H1 (cell line): Measurements from ENCODE around the gene AHI1. TPM values are rescaled to one million over a fixed set of nuclear protein-coding genes. Genes with fewer than 3 reads are reported as not detected.

Experiments used
- CTCF ChIA-PET: fragments of 300-600 bp; sonication (Branson Sonifier 250); formaldehyde crosslinking; loops from one replicate; lab custom pipeline; 2021; ENCODE audit not compliant: partially characterized antibody; lab: Charles Lee
- POLR2A ChIA-PET: fragments of 300-600 bp; sonication (Branson Sonifier 250); formaldehyde crosslinking; loops from one replicate; lab custom pipeline; 2021; ENCODE audit warnings: inconsistent platforms; ENCODE audit not compliant: partially characterized antibody; lab: Charles Lee
- DNase-seq, 2 experiments: peaks; one replicate each; pipeline versions ENCODE4 v3.0.0 to v3.0.0-alpha.2; 2010 to 2022; ENCODE audit warnings: low spot score in 2 of 2, low read depth in 1 of 2, mixed read lengths in 1 of 2
- FAIRE-seq: peaks from 2 replicates; lab custom pipeline; 2011; peaks lifted over from hg19 to GRCh38; lab: Jason Lieb, UNC
- H2AFZ ChIP-seq: 2 replicates; pipeline ENCODE4 v1.8.1; 2012; ENCODE audit warnings: low read length, inconsistent platforms
- H2AK5ac ChIP-seq: 2 replicates; pipeline ENCODE4 v1.6.1; 2013; ENCODE audit warnings: low read depth, low read length
- H2BK120ac ChIP-seq: replicated peaks from 2 replicates; pipeline ENCODE3; 2013; ENCODE audit warnings: low read depth, low read length, inconsistent platforms
- H2BK12ac ChIP-seq: 2 replicates; pipeline ENCODE4 v1.6.1; 2013; ENCODE audit warnings: low read depth, low read length
- H2BK15ac ChIP-seq: 2 replicates; pipeline ENCODE4 v1.6.1; 2013; ENCODE audit warnings: low read length
- H2BK20ac ChIP-seq: 2 replicates; pipeline ENCODE4 v1.6.1; 2013; ENCODE audit warnings: low read length
- H2BK5ac ChIP-seq: 2 replicates; pipeline ENCODE4 v1.6.1; 2013; ENCODE audit warnings: low read depth, low read length
- H3K14ac ChIP-seq: 2 replicates; pipeline ENCODE4 v1.6.1; 2013; ENCODE audit warnings: inconsistent platforms; ENCODE audit not compliant: insufficient read length
- H3K18ac ChIP-seq: 2 replicates; pipeline ENCODE4 v1.6.1; 2013; ENCODE audit warnings: low read length; ENCODE audit errors: extremely low read depth
- H3K23ac ChIP-seq: 2 replicates; pipeline ENCODE4 v1.6.1; 2013; ENCODE audit warnings: inconsistent platforms; ENCODE audit not compliant: insufficient read length
- H3K23me2 ChIP-seq: 2 replicates; pipeline ENCODE4 v1.6.1; 2013; ENCODE audit warnings: low read depth, low read length
- H3K27ac ChIP-seq: 2 replicates; pipeline ENCODE4 v1.6.1; 2011; ENCODE audit warnings: low read depth, low read length, inconsistent platforms
- H3K27me3 ChIP-seq, 4 experiments: replicated peaks in 1 of 4; 1 replicate in 1 of 4; 2 replicates in 3 of 4; pipeline versions ENCODE4 v1.6.1 to v1.8.1; 2011 to 2013; ENCODE audit warnings: low read length in 3 of 4, mild to moderate bottlenecking in 3 of 4, inconsistent platforms in 2 of 4, mixed read lengths in 2 of 4, moderate library complexity in 1 of 4; ENCODE audit not compliant: control insufficient read depth in 3 of 4, insufficient read depth in 3 of 4; ENCODE audit errors: extremely low read depth in 1 of 4
- H3K36me3 ChIP-seq, 4 experiments: 2 replicates each; pipeline versions ENCODE4 v1.6.1 to v1.8.1; 2011 to 2013; ENCODE audit warnings: mild to moderate bottlenecking in 4 of 4, low read length in 3 of 4, moderate library complexity in 2 of 4, control low read depth in 1 of 4, inconsistent platforms in 1 of 4; ENCODE audit not compliant: insufficient read depth in 4 of 4, control insufficient read depth in 2 of 4
- H3K4ac ChIP-seq: replicated peaks from 2 replicates; pipeline ENCODE3; 2013; ENCODE audit warnings: low read length, low read depth, mixed read lengths, inconsistent platforms; ENCODE audit not compliant: insufficient read length
- H3K4me1 ChIP-seq, 4 experiments: replicated peaks in 1 of 4; 1 replicate in 1 of 4; 2 replicates in 3 of 4; pipeline versions ENCODE4 v1.6.1 to v1.8.1; 2011 to 2013; ENCODE audit warnings: low read length in 3 of 4, inconsistent platforms in 2 of 4, mixed read lengths in 1 of 4; ENCODE audit not compliant: insufficient read depth in 4 of 4, control insufficient read depth in 3 of 4
- H3K4me2 ChIP-seq, 2 experiments: 2 replicates each; pipeline versions ENCODE4 v1.6.1 to v1.8.1; 2011 to 2013; ENCODE audit warnings: low read depth in 2 of 2, low read length in 2 of 2, control low read depth in 1 of 2, inconsistent platforms in 1 of 2, mild to moderate bottlenecking in 1 of 2; ENCODE audit not compliant: insufficient read depth in 1 of 2
- H3K4me3 ChIP-seq, 4 experiments: fragments of 200-600, 300-600 bp in 1 of 4; sonication (generic), shearing (Covaris generic), sonication (Bioruptor Twin) in 1 of 4; 2 replicates each; pipeline versions ENCODE4 v1.5.1 to v1.8.1; 2011 to 2016; ENCODE audit warnings: low read length in 4 of 4, low read depth in 3 of 4, control low read depth in 2 of 4, inconsistent platforms in 2 of 4, mild to moderate bottlenecking in 2 of 4, mixed read lengths in 1 of 4, moderate library complexity in 1 of 4; ENCODE audit not compliant: insufficient read depth in 2 of 4; ENCODE audit errors: extremely low read depth in 1 of 4
- H3K56ac ChIP-seq: replicated peaks from 2 replicates; pipeline ENCODE3; 2013; ENCODE audit warnings: low read depth, mild to moderate bottlenecking, mixed read lengths, low read length, inconsistent platforms; ENCODE audit not compliant: insufficient read length
- H3K79me1 ChIP-seq: 2 replicates; pipeline ENCODE4 v1.6.1; 2013; ENCODE audit warnings: low read depth, low read length, control low read depth
- H3K79me2 ChIP-seq, 2 experiments: 2 replicates each; pipeline versions ENCODE4 v1.6.1 to v1.8.1; 2012 to 2013; ENCODE audit warnings: low read length in 2 of 2, mild to moderate bottlenecking in 2 of 2, inconsistent platforms in 1 of 2; ENCODE audit not compliant: insufficient read depth in 2 of 2, control insufficient read depth in 1 of 2
- H3K9ac ChIP-seq, 4 experiments: replicated peaks in 1 of 4; 1 replicate in 1 of 4; 2 replicates in 3 of 4; pipeline versions ENCODE4 v1.6.1 to v1.8.1; 2011 to 2013; ENCODE audit warnings: low read depth in 3 of 4, low read length in 3 of 4, control low read depth in 2 of 4, mild to moderate bottlenecking in 2 of 4, moderate library complexity in 2 of 4, inconsistent platforms in 1 of 4; ENCODE audit errors: extremely low read depth in 1 of 4
- H3K9me3 ChIP-seq, 2 experiments: 2 replicates each; pipeline versions ENCODE4 v1.6.1 to v1.8.1; 2012 to 2013; ENCODE audit warnings: mild to moderate bottlenecking in 2 of 2, moderate library complexity in 2 of 2, control low read depth in 1 of 2, inconsistent platforms in 1 of 2, low read depth in 1 of 2, low read length in 1 of 2, mixed read lengths in 1 of 2; ENCODE audit not compliant: insufficient read depth in 2 of 2
- H4K20me1 ChIP-seq, 2 experiments: replicated peaks in 1 of 2; 2 replicates each; pipeline versions ENCODE3 to v1.8.1; 2011 to 2013; ENCODE audit warnings: inconsistent platforms in 2 of 2, low read length in 2 of 2, mild to moderate bottlenecking in 1 of 2; ENCODE audit not compliant: insufficient read depth in 2 of 2, control insufficient read depth in 1 of 2
- H4K5ac ChIP-seq: 2 replicates; pipeline ENCODE4 v1.6.1; 2013; ENCODE audit warnings: low read length, low read depth, mixed read lengths, inconsistent platforms; ENCODE audit not compliant: insufficient read length
- H4K8ac ChIP-seq: 2 replicates; pipeline ENCODE4 v1.8.0; 2013; ENCODE audit warnings: mild to moderate bottlenecking, moderate library complexity, low read length, inconsistent platforms; ENCODE audit not compliant: insufficient read depth; ENCODE audit errors: extremely low read depth
- H4K91ac ChIP-seq: replicated peaks from 2 replicates; pipeline ENCODE3; 2013; ENCODE audit warnings: low read length, mixed read lengths, inconsistent platforms; ENCODE audit not compliant: insufficient read length
- BACH1 ChIP-seq: IDR thresholded peaks from 2 replicates; pipeline ENCODE4 v1.6.1; 2012; ENCODE audit warnings: low read length, improper control_type of control experiment
- BCL11A ChIP-seq, 2 experiments: IDR thresholded peaks; one replicate each; pipeline ENCODE4 v1.6.1; 2011; ENCODE audit warnings: low read depth in 2 of 2, low read length in 2 of 2, mild to moderate bottlenecking in 2 of 2
- EZH2 ChIP-seq: fragments of 200-600 bp; sonication (generic); IDR thresholded peaks from 2 replicates; pipeline ENCODE4 v1.7.1; 2012; ENCODE audit warnings: low read depth, mild to moderate bottlenecking, moderate library complexity, low read length, inconsistent platforms; ENCODE audit not compliant: severe bottlenecking
- GTF2F1 ChIP-seq: IDR thresholded peaks from 2 replicates; pipeline ENCODE4 v1.6.1; 2012; ENCODE audit warnings: low read depth, low read length, improper control_type of control experiment, borderline replicate concordance
- KDM5A ChIP-seq: fragments of 200-600 bp; IDR thresholded peaks from 2 replicates; pipeline ENCODE4 v1.7.1; 2012; ENCODE audit warnings: mild to moderate bottlenecking, low read length, inconsistent platforms, mixed read lengths
- MAFK ChIP-seq: IDR thresholded peaks from 2 replicates; pipeline ENCODE4 v1.6.1; 2012; ENCODE audit warnings: low read depth, mild to moderate bottlenecking, improper control_type of control experiment, low read length
- RFX5 ChIP-seq: IDR thresholded peaks from 2 replicates; pipeline ENCODE4 v1.6.1; 2011; ENCODE audit warnings: low read depth, low read length, improper control_type of control experiment, borderline replicate concordance
- RNF2 ChIP-seq: fragments of 200-900, 300-1000 bp; sonication (generic); IDR thresholded peaks from 2 replicates; pipeline ENCODE4 v1.7.1; 2016; ENCODE audit warnings: borderline replicate concordance, low read depth, mild to moderate bottlenecking, antibody characterized with exemption, low read length; ENCODE audit not compliant: poor library complexity, severe bottlenecking; ENCODE audit errors: missing control alignments
- SP4 ChIP-seq: IDR thresholded peaks from 2 replicates; pipeline ENCODE4 v1.6.1; 2012; ENCODE audit warnings: low read length, inconsistent platforms
- TEAD4 ChIP-seq: IDR thresholded peaks from 2 replicates; pipeline ENCODE4 v1.6.1; 2012; ENCODE audit warnings: low read depth, low read length, inconsistent platforms, mixed read lengths
- polyA plus RNA-seq, 7 experiments: library from polyadenylated mRNA; depleted of rRNA in 3 of 7; stranded (reverse) in 5 of 7; unstranded in 2 of 7; fragments of >200 nt in 5 of 7; fragments of 200-250 nt in 2 of 7; gene quantifications; 1 replicate in 5 of 7; 2 replicates in 1 of 7; 4 replicates in 1 of 7; pipeline versions ENCODE4 v1.2.1 to v1.2.3, GENCODE V29; 2011 to 2013; ENCODE audit warnings: missing spikeins in 2 of 7, mixed read lengths in 2 of 7
- total RNA-seq: library from RNA; stranded (reverse); fragmentation: NEBNext Ultra II Directional; extraction: Animal tissue kit (Norgen Biotek cat#: 25700); gene quantifications from 2 replicates; pipeline ENCODE4 v1.2.1, GENCODE V29; 2021

Gene AHI1
- total and polyA plus RNA-seq, 2 of the 8 experiments (the other 6 are each of a cell fraction or from before 2014, with no cell fraction given): 4.2 to 19.6 TPM

DNA sequence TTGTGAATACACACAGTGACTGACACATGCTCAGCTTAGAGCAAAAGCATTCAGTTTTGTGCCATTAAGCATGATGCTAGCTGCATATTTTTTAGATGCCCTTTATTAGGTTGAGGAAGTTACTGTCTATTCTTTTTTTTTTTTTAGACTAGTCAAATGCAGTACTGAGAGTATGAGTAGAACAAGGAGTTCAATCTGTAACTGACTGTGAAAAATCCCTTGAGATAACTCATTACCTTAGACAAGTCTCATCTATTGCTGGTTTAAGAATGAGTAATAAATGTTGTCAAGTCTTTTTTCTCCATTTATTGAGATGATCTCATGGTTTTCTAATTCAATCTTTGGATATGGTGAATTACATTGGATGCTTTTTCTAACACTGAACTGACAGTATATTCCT is 23.2 kb downstream of the AHI1 start:
- no peak overlapping the region for H2BK5ac ChIP-seq
- no peak overlapping the region for H3K4me2 ChIP-seq
- H2AK5ac ChIP-seq: no peak overlapping the region
- H3K79me1 ChIP-seq: no peaks in the 10 kb centered on the region
- no peak overlapping the region for H3K23ac ChIP-seq
- H3K4me3 ChIP-seq: no peak overlapping the region
- no peak for DNase-seq
- no peak overlapping the region for H4K91ac ChIP-seq
- CTCF ChIA-PET: interaction anchor here (0.7 to 0.9 kb wide), 2 partner anchors 63 to 436 kb away, joined by 3 to 4 read pairs; no protein-coding TSS in a partner anchor
- H2AFZ ChIP-seq: no peak overlapping the region
- no peak overlapping the region for H3K14ac ChIP-seq
- no peak overlapping the region for H2BK20ac ChIP-seq
- H2BK120ac ChIP-seq: no peak overlapping the region
- TF ChIP-seq BCL11A (IDR thresholded peaks at IDR 0.05; ENCODE audit: low read depth in 2 of 2, low read length in 2 of 2): no peak
- no peak for TF ChIP-seq BACH1
- no peak for TF ChIP-seq RNF2
- no peak for TF ChIP-seq SP4
- no peak for TF ChIP-seq RFX5
- no peak for TF ChIP-seq MAFK
- TF ChIP-seq EZH2: no peak
- no peak for TF ChIP-seq KDM5A
- no peak for TF ChIP-seq TEAD4
- no peak for TF ChIP-seq GTF2F1
- TF ChIP-seq, all 59 proteins: peak for 0
- no peak overlapping the region for H3K9ac ChIP-seq
- peaks cover 0 to 13% (median under 1%) of the 10 kb centered on the region in 4 experiments; a peak in 3 of 8 replicates for H3K36me3 ChIP-seq
- no peaks in the 10 kb centered on the region for H3K4me1 ChIP-seq
- no peaks in the 10 kb centered on the region for H4K20me1 ChIP-seq
- no peaks in the 10 kb centered on the region for H3K27me3 ChIP-seq
- H3K18ac ChIP-seq: no peak overlapping the region
- H3K27ac ChIP-seq: no peak overlapping the region
- POLR2A ChIA-PET: no interaction called here
- H3K23me2 ChIP-seq: no peaks in the 10 kb centered on the region
- no peak overlapping the region for H4K5ac ChIP-seq
- peaks cover 8 to 13% of the 10 kb centered on the region in 2 experiments for H3K9me3 ChIP-seq
- no peak for FAIRE-seq
- H2BK15ac ChIP-seq: no peak overlapping the region
- H2BK12ac ChIP-seq: no peak overlapping the region
- no peak overlapping the region for H4K8ac ChIP-seq
- H3K56ac ChIP-seq: no peak overlapping the region
- no peak overlapping the region for H3K4ac ChIP-seq
- no peaks in the 10 kb centered on the region for H3K79me2 ChIP-seq
